ENCODE data around the gene HCK. TPM values are rescaled to one million over a fixed set of nuclear protein-coding genes. Genes with fewer than 3 reads are reported as not detected.

The HCK gene
- total and polyA plus RNA-seq, 9 of the 15 experiments (the other 6 are each of a cell fraction or from before 2014, with no cell fraction given): 0.09 to 0.51 (median 0.27) TPM; not detected in 6

DNA sequence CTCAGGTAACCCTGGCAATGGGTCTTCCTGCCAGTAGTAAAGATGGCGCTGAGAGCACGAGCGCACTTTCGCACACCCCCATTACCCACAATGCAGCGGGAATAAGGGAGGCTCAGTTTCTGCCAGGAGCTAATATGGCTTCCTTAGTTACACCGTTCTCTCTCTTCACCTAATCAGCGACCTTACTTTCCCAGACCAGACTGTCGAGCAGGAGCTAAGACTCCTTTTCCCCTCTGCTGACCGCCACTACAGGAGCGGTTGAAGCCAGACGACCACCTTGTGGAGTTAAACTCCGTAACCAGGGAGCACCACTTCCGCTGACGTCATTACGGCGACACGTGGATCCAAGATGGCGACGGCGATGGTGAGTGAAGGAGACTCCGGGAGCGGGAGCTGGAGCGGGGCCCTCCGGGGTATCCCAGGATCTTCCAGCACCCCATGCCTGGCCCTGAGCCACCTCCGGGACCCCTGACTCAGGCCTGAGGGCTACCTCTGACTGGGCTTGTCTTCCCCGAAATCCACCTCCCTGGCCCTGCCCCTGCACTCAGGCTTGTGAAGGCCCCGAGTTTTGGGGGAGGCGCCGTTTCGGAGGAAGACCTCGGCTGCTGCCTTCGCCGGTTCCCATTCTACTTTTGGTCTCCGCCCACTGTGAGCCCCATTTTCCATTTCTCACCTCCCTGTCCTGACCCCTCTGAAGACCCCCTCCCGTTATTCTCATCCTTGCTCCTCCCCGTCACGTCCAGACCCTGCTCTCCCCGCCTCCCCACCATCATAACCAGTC is 57.5 kb downstream of the HCK start, which contains the start of gene TM9SF4 (continued):
- TF ChIP-seq CHD4 (IDR thresholded peaks at IDR 0.05; ENCODE audit: insufficient read depth, insufficient replicate concordance, low read depth, low read length, poor library complexity, severe bottlenecking) (no peak), PHF8 (IDR thresholded peaks at IDR 0.05; ENCODE audit: borderline replicate concordance, low read length) (peak; percentile 97)
- TF ChIP-seq, protein P1, sequence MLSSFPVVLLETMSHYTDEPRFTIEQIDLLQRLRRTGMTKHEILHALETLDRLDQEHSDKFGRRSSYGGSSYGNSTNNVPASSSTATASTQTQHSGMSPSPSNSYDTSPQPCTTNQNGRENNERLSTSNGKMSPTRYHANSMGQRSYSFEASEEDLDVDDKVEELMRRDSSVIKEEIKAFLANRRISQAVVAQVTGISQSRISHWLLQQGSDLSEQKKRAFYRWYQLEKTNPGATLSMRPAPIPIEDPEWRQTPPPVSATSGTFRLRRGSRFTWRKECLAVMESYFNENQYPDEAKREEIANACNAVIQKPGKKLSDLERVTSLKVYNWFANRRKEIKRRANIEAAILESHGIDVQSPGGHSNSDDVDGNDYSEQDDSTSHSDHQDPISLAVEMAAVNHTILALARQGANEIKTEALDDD (IDR thresholded peaks at IDR 0.05): no peak
- TF ChIP-seq, protein P2, sequence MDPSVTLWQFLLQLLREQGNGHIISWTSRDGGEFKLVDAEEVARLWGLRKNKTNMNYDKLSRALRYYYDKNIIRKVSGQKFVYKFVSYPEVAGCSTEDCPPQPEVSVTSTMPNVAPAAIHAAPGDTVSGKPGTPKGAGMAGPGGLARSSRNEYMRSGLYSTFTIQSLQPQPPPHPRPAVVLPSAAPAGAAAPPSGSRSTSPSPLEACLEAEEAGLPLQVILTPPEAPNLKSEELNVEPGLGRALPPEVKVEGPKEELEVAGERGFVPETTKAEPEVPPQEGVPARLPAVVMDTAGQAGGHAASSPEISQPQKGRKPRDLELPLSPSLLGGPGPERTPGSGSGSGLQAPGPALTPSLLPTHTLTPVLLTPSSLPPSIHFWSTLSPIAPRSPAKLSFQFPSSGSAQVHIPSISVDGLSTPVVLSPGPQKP (CRISPR knock-in tag; IDR thresholded peaks at IDR 0.05): no peak
- TF ChIP-seq, protein P3, sequence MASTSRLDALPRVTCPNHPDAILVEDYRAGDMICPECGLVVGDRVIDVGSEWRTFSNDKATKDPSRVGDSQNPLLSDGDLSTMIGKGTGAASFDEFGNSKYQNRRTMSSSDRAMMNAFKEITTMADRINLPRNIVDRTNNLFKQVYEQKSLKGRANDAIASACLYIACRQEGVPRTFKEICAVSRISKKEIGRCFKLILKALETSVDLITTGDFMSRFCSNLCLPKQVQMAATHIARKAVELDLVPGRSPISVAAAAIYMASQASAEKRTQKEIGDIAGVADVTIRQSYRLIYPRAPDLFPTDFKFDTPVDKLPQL (IDR thresholded peaks at IDR 0.05; ENCODE audit: extremely low read depth, insufficient read length): no peak

Data from K562 (cell line).